ENCODE results near the gene TLE4.
"Not testable (repeated sequence)": the region's sequence is repeated elsewhere in the genome, so short reads cannot be mapped to it uniquely, and the experiment has no call there.

Gene TLE4

GRCh38 chr9:79709743-79710674 lies 138.2 kb downstream of the TLE4 start:
- no peak for DNase-seq (ENCODE audit: low read depth in 4 of 4, low spot score in 1 of 4)

GRCh38 chr9:79711874-79712273 lies 140.1 kb downstream of the TLE4 start:
- no peak for DNase-seq (ENCODE audit: low read depth in 4 of 4, low spot score in 1 of 4)

GRCh38 chr9:79719021-79719420 lies 147.3 kb downstream of the TLE4 start:
- DNase-seq (ENCODE audit: low read depth in 4 of 4, low spot score in 1 of 4): no peak

GRCh38 chr9:79719989-79720388 lies 148.2 kb downstream of the TLE4 start:
- no peak for DNase-seq (ENCODE audit: low read depth in 4 of 4, low spot score in 1 of 4)

GRCh38 chr9:79731171-79731890 lies 159.6 kb downstream of the TLE4 start:
- no peak for DNase-seq (ENCODE audit: low read depth in 4 of 4, low spot score in 1 of 4)

- no peak for DNase-seq (ENCODE audit: low read depth in 4 of 4, low spot score in 1 of 4)
These were observed 163.4 kb downstream of the TLE4 start for GRCh38 chr9:79735023-79735779.

GRCh38 chr9:79736051-79736450 lies 164.3 kb downstream of the TLE4 start:
- no peak for DNase-seq (ENCODE audit: low read depth in 4 of 4, low spot score in 1 of 4)

- DNase-seq (ENCODE audit: low read depth in 4 of 4, low spot score in 1 of 4): no peak
These were observed 169.6 kb downstream of the TLE4 start for GRCh38 chr9:79741381-79741780.

GRCh38 chr9:79742110-79742721 lies 170.5 kb downstream of the TLE4 start:
- no peak for DNase-seq (ENCODE audit: low read depth in 4 of 4, low spot score in 1 of 4)

- no peak for DNase-seq (ENCODE audit: low read depth in 4 of 4, low spot score in 1 of 4)
These were observed 172.8 kb downstream of the TLE4 start for GRCh38 chr9:79744521-79744920.

GRCh38 chr9:79745752-79746336 lies 174.1 kb downstream of the TLE4 start:
- DNase-seq (ENCODE audit: low read depth in 4 of 4, low spot score in 1 of 4): no peak

- not testable (repeated sequence) for DNase-seq (ENCODE audit: low read depth in 4 of 4, low spot score in 1 of 4)
These were observed 180.2 kb downstream of the TLE4 start for GRCh38 chr9:79751895-79752466.

- DNase-seq (ENCODE audit: low read depth in 4 of 4, low spot score in 1 of 4): no peak
These were observed 184.6 kb downstream of the TLE4 start for GRCh38 chr9:79756414-79756813.

- DNase-seq (ENCODE audit: low read depth in 4 of 4, low spot score in 1 of 4): no peak
These were observed 185.3 kb downstream of the TLE4 start for GRCh38 chr9:79757074-79757473.

GRCh38 chr9:79757881-79758669 lies 186.3 kb downstream of the TLE4 start:
- DNase-seq (ENCODE audit: low read depth in 4 of 4, low spot score in 1 of 4): no peak

GRCh38 chr9:79759460-79759859 lies 187.7 kb downstream of the TLE4 start:
- no peak for DNase-seq (ENCODE audit: low read depth in 4 of 4, low spot score in 1 of 4)

- DNase-seq (ENCODE audit: low read depth in 4 of 4, low spot score in 1 of 4): no peak
These were observed 190.3 kb downstream of the TLE4 start for GRCh38 chr9:79762070-79762469.

- no peak for DNase-seq (ENCODE audit: low read depth in 4 of 4, low spot score in 1 of 4)
These were observed 192.0 kb downstream of the TLE4 start for GRCh38 chr9:79763671-79764285.

- DNase-seq (ENCODE audit: low read depth in 4 of 4, low spot score in 1 of 4): no peak
These were observed 192.6 kb downstream of the TLE4 start for GRCh38 chr9:79764374-79764773.

Data from stimulated activated CD4-positive, alpha-beta T cell treated with anti-CD3 and anti-CD28 coated beads, Interleukin-1b, Interleukin-23, amount 100 ng/mL, for 24 hours (primary cell).